ENCODE measurements around the gene POLD3. TPM values are rescaled to one million over a fixed set of nuclear protein-coding genes. Genes with fewer than 3 reads are reported as not detected.

Gene POLD3
- total RNA-seq, 1 experiment from 2014 or later = 28.4 TPM

- Histone ChIP-seq H3K79me2 (ENCODE audit: low read length) (no peaks in the 10 kb centered on the region), H2AFZ (ENCODE audit: low read length) (peak overlapping the region; percentile 66), H4K20me1 (ENCODE audit: low read length) (no peaks in the 10 kb centered on the region), H3K4me2 (ENCODE audit: low read length) (no peak overlapping the region), H3K27ac (ENCODE audit: low read length) (peak overlapping the region; percentile 44), H3K9ac (ENCODE audit: low read length) (no peak overlapping the region), H3K27me3 (ENCODE audit: low read length) (no peaks in the 10 kb centered on the region), H3K9me2 (replicated peaks; ENCODE audit: low read length) (no peaks in the 10 kb centered on the region), H3K4me3 (ENCODE audit: low read length) (no peak overlapping the region), H3K9me3 (ENCODE audit: low read length) (no peaks in the 10 kb centered on the region), H3F3A (ENCODE audit: low read length, unreplicated experiment) (no peaks in the 10 kb centered on the region), H3K36me3 (ENCODE audit: low read depth, low read length) (peaks cover 60% of the 10 kb centered on the region), H3K4me1 (ENCODE audit: insufficient read depth, low read length) (peaks cover 20% of the 10 kb centered on the region)
- no peak for TF ChIP-seq EZH2phosphoT487 (IDR thresholded peaks at IDR 0.05; ENCODE audit: borderline replicate concordance, low read length)
- TF ChIP-seq CTCF (conservative IDR thresholded peaks at IDR 0.05; ENCODE audit: low read depth, low read length) = no peak
- no peak for TF ChIP-seq EZH2 (IDR thresholded peaks at IDR 0.05; ENCODE audit: low read length, unreplicated experiment)
- ATAC-seq = peak; percentile 71
- BruUV-seq (replicated peaks) = no TSS peak
- POLR2A ChIA-PET (ENCODE audit: unreplicated experiment) = interaction anchor here (0.6 kb wide), 1 partner anchor 83 kb away, joined by 3 read pairs; no protein-coding TSS in a partner anchor
- intact Hi-C loops (cut with micrococcal nuclease) = no loop called here
- CTCF ChIA-PET = interaction anchor here (0.6 to 1.0 kb wide), 4 partner anchors 11 to 645 kb away, joined by 3 to 6 read pairs (median 3); no protein-coding TSS in a partner anchor
- peak; percentile 80 for DNase-seq
Measured at GRCh38 chr11:74636630-74637184, 44.3 kb downstream of the POLD3 start.

DNA sequence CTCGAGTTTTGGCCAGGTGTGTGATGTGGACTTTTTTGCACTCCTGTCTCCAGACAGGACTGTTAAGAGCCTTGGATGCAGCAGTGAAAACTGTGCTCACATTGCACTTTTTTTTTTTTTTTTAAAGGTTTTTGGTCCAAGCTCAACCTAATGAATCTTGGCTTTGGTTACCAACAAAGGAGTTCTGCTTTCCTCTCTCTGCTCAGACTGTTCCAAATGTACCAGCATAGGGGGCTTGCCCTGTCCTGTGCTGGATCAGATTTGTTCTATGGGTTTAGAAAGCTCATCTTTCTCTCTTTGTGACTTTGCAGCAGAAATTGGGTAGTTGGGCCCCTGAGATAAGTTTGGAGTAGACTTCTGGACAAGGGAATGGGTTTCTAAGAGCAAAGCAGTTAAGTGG lies 45.3 kb downstream of the POLD3 start:
- H3K27me3 ChIP-seq (ENCODE audit: low read length) = no peaks in the 10 kb centered on the region
- no peak overlapping the region for H3K4me3 ChIP-seq (ENCODE audit: low read length)
- TF ChIP-seq CTCF (conservative IDR thresholded peaks at IDR 0.05; ENCODE audit: low read depth, low read length) (no peak), EZH2phosphoT487 (IDR thresholded peaks at IDR 0.05; ENCODE audit: borderline replicate concordance, low read length) (no peak)
- H4K20me1 ChIP-seq (ENCODE audit: low read length) = no peaks in the 10 kb centered on the region
- no peak overlapping the region for H3K4me2 ChIP-seq (ENCODE audit: low read length)
- H3K4me1 ChIP-seq (ENCODE audit: insufficient read depth, low read length) = peaks cover 20% of the 10 kb centered on the region
- ChIA-PET POLR2A (ENCODE audit: unreplicated experiment) (no interaction called here), CTCF (interaction anchor here (0.6 to 2.0 kb wide), 3 partner anchors 65 to 188 kb away, joined by 3 to 7 read pairs (median 3); no protein-coding TSS in a partner anchor)
- no peak for ATAC-seq
- H3K79me2 ChIP-seq (ENCODE audit: low read length) = no peaks in the 10 kb centered on the region
- H2AFZ ChIP-seq (ENCODE audit: low read length) = no peak overlapping the region
- H3K9me2 ChIP-seq (replicated peaks; ENCODE audit: low read length) = no peaks in the 10 kb centered on the region
- BruUV-seq (replicated peaks) = no TSS peak
- H3K36me3 ChIP-seq (ENCODE audit: low read depth, low read length) = peaks cover 70% of the 10 kb centered on the region
- H3F3A ChIP-seq (ENCODE audit: low read length, unreplicated experiment) = no peaks in the 10 kb centered on the region
- DNase-seq = no peak
- intact Hi-C loops (cut with micrococcal nuclease) = no loop called here
- no peaks in the 10 kb centered on the region for H3K9me3 ChIP-seq (ENCODE audit: low read length)
- no peak overlapping the region for H3K9ac ChIP-seq (ENCODE audit: low read length)
- H3K27ac ChIP-seq (ENCODE audit: low read length) = no peak overlapping the region

DNA sequence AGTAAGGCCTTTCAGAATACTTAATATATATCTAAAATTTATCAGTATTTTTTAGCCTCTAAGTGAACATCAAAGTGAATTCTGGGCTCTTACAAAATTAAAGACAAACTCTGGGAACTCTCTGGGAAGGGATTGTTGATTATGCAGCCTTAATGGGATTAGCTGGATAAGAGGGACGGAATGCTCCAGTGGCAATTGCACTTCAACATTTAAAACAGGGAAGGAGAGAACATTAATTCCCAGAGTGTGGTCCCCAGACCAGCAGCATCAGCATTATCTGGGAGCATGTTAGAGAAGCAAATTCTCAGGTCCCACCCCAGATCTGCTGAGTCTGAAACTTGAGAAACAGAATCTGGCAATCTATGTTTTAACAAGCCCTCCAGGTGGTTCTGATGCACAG lies 46.5 kb downstream of the POLD3 start:
- no peaks in the 10 kb centered on the region for H3K9me2 ChIP-seq (replicated peaks; ENCODE audit: low read length)
- no peak for ATAC-seq

More for the DNA sequence above, 46.5 kb downstream of the POLD3 start:
- H3F3A ChIP-seq (ENCODE audit: low read length, unreplicated experiment) = no peaks in the 10 kb centered on the region
- BruUV-seq (replicated peaks) = no TSS peak
- intact Hi-C loops (cut with micrococcal nuclease) = no loop called here
- H3K9me3 ChIP-seq (ENCODE audit: low read length) = no peaks in the 10 kb centered on the region
- no peaks in the 10 kb centered on the region for H3K79me2 ChIP-seq (ENCODE audit: low read length)
- no peak overlapping the region for H3K4me2 ChIP-seq (ENCODE audit: low read length)
- H3K36me3 ChIP-seq (ENCODE audit: low read depth, low read length) = peaks cover 71% of the 10 kb centered on the region
- peaks cover 13% of the 10 kb centered on the region for H3K4me1 ChIP-seq (ENCODE audit: insufficient read depth, low read length)
- no peak overlapping the region for H3K4me3 ChIP-seq (ENCODE audit: low read length)
- no peak overlapping the region for H2AFZ ChIP-seq (ENCODE audit: low read length)
- no peak for DNase-seq
- CTCF ChIA-PET = interaction anchor here (2.0 kb wide), 1 partner anchor 87 kb away, joined by 7 read pairs; no protein-coding TSS in a partner anchor
- POLR2A ChIA-PET (ENCODE audit: unreplicated experiment) = interaction anchor here (0.6 kb wide), 1 partner anchor 256 kb away, joined by 9 read pairs; no protein-coding TSS in a partner anchor
- no peaks in the 10 kb centered on the region for H3K27me3 ChIP-seq (ENCODE audit: low read length)
- no peak overlapping the region for H3K9ac ChIP-seq (ENCODE audit: low read length)
- no peaks in the 10 kb centered on the region for H4K20me1 ChIP-seq (ENCODE audit: low read length)
- TF ChIP-seq CTCF (conservative IDR thresholded peaks at IDR 0.05; ENCODE audit: low read depth, low read length) (no peak), EZH2phosphoT487 (IDR thresholded peaks at IDR 0.05; ENCODE audit: borderline replicate concordance, low read length) (no peak), EZH2 (IDR thresholded peaks at IDR 0.05; ENCODE audit: low read length, unreplicated experiment) (no peak)
- H3K27ac ChIP-seq (ENCODE audit: low read length) = no peak overlapping the region

All from PC-3 (cell line).